ENCODE measurements around the gene BCL11A. TPM values are rescaled to one million over a fixed set of nuclear protein-coding genes. Genes with fewer than 3 reads are reported as not detected.

Gene BCL11A
- total and polyA plus RNA-seq, 2 donors from 2014 or later: 1.4 to 8.7 TPM

DNA sequence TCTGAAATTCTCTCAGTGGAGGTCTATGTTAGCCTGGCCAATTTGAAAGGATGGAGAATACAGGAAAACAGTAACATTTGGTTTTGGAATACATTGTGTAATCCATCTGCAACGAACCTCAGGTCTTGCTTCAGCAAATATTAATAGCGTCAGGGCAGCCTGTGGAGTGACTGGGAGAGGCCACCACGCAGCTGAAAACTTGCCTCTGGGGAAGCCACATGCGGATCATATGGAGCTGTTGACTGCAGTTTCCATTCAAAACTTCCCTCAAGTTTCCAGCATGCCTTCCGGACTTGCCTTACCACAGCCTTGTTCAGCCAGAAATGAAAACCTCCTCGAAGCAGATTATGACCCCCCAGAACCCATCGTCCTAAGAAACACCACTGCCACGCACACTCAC lies 25.7 kb downstream of the BCL11A start:
- Histone ChIP-seq H3K9ac (ENCODE audit: low read length in 3 of 3) (no peak overlapping the region), H3K36me3 (ENCODE audit: control insufficient read depth in 2 of 3, insufficient read depth in 3 of 3, low read length in 3 of 3) (no peaks in the 10 kb centered on the region), H3K9me3 (ENCODE audit: control insufficient read depth in 2 of 3, insufficient read depth in 1 of 3, low read length in 3 of 3) (no peaks in the 10 kb centered on the region), H3K27ac (ENCODE audit: low read depth in 2 of 2, low read length in 2 of 2) (no peak overlapping the region), H3K4me1 (ENCODE audit: control insufficient read depth in 2 of 3, insufficient read depth in 2 of 3, low read depth in 1 of 3, low read length in 3 of 3) (peaks cover 4 to 7% (median 5%) of the 10 kb centered on the region in 3 donors), H3K4me3 (ENCODE audit: low read length in 3 of 3) (no peak overlapping the region), H3K27me3 (ENCODE audit: control insufficient read depth, insufficient read depth, low read length) (no peaks in the 10 kb centered on the region)
- TF ChIP-seq, protein P1, sequence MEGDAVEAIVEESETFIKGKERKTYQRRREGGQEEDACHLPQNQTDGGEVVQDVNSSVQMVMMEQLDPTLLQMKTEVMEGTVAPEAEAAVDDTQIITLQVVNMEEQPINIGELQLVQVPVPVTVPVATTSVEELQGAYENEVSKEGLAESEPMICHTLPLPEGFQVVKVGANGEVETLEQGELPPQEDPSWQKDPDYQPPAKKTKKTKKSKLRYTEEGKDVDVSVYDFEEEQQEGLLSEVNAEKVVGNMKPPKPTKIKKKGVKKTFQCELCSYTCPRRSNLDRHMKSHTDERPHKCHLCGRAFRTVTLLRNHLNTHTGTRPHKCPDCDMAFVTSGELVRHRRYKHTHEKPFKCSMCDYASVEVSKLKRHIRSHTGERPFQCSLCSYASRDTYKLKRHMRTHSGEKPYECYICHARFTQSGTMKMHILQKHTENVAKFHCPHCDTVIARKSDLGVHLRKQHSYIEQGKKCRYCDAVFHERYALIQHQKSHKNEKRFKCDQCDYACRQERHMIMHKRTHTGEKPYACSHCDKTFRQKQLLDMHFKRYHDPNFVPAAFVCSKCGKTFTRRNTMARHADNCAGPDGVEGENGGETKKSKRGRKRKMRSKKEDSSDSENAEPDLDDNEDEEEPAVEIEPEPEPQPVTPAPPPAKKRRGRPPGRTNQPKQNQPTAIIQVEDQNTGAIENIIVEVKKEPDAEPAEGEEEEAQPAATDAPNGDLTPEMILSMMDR (IDR thresholded peaks at IDR 0.05; ENCODE audit: borderline replicate concordance, extremely low read depth, insufficient read depth): no peak
- intact Hi-C loops (cut with DNase I): no loop called here
- DNase-seq (no peak), FAIRE-seq (no peak)

DNA sequence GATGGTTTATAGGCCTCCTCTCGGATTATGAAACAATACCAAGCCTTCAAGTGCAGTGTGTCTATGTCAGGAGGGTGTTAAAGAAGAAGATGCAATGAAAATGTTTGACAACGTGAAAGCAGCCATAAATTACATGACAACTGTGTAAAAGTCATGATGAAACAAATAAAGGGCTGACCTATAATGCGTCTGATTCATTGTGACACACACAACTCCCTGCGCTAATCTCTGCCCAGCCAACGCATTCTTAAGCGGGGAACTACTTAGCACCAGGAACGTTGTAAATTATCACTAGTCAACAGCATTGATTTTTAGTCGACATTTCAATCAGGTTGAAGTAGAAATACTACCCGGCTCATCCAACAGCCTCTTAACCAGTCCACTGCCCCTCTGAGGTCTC lies 26.8 kb downstream of the BCL11A start:
- Histone ChIP-seq H3K36me3 (ENCODE audit: control insufficient read depth in 2 of 3, insufficient read depth in 3 of 3, low read length in 3 of 3) (no peaks in the 10 kb centered on the region), H3K9ac (ENCODE audit: low read length in 3 of 3) (no peak overlapping the region), H3K4me3 (ENCODE audit: low read length in 3 of 3) (no peak overlapping the region), H3K4me1 (ENCODE audit: control insufficient read depth in 2 of 3, insufficient read depth in 2 of 3, low read depth in 1 of 3, low read length in 3 of 3) (peaks cover 4 to 7% (median 5%) of the 10 kb centered on the region in 3 donors), H3K27me3 (ENCODE audit: control insufficient read depth, insufficient read depth, low read length) (no peaks in the 10 kb centered on the region), H3K9me3 (ENCODE audit: control insufficient read depth in 2 of 3, insufficient read depth in 1 of 3, low read length in 3 of 3) (no peaks in the 10 kb centered on the region), H3K27ac (ENCODE audit: low read depth in 2 of 2, low read length in 2 of 2) (no peak overlapping the region)
- FAIRE-seq: no peak
- TF ChIP-seq, protein P1 (IDR thresholded peaks at IDR 0.05; ENCODE audit: borderline replicate concordance, extremely low read depth, insufficient read depth): no peak
- intact Hi-C loops (cut with DNase I): no loop called here
- DNase-seq: no peak

DNA sequence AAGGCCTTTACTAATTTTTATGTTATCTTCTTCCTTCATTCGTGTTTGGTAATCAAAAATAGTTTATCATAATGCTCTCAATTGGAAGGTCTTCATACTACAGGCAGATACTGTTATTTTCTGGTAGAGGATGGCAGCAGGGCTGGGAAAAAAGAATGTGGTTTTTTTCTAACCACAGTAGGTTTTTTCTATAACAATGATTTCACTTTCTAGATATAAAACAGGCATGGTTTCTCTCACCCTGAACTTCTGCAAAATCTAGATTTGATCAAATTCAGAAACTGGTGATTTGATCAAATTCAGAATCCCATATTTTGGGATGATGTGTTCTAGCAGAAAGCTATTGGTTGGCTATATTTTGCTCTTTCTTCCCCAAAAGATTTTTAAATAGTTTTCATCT lies 27.6 kb downstream of the BCL11A start:
- Histone ChIP-seq H3K4me1 (ENCODE audit: control insufficient read depth in 2 of 3, insufficient read depth in 2 of 3, low read depth in 1 of 3, low read length in 3 of 3) (peaks cover 4 to 5% (median 5%) of the 10 kb centered on the region in 3 donors), H3K27me3 (ENCODE audit: control insufficient read depth, insufficient read depth, low read length) (no peaks in the 10 kb centered on the region), H3K9ac (ENCODE audit: low read length in 3 of 3) (no peak overlapping the region), H3K27ac (ENCODE audit: low read depth in 2 of 2, low read length in 2 of 2) (no peak overlapping the region), H3K4me3 (ENCODE audit: low read length in 3 of 3) (no peak overlapping the region), H3K9me3 (ENCODE audit: control insufficient read depth in 2 of 3, insufficient read depth in 1 of 3, low read length in 3 of 3) (no peaks in the 10 kb centered on the region), H3K36me3 (ENCODE audit: control insufficient read depth in 2 of 3, insufficient read depth in 3 of 3, low read length in 3 of 3) (no peaks in the 10 kb centered on the region)
- TF ChIP-seq, protein P1 (IDR thresholded peaks at IDR 0.05; ENCODE audit: borderline replicate concordance, extremely low read depth, insufficient read depth): no peak
- intact Hi-C loops (cut with DNase I): no loop called here
- no peak for DNase-seq
- no peak for FAIRE-seq

DNA sequence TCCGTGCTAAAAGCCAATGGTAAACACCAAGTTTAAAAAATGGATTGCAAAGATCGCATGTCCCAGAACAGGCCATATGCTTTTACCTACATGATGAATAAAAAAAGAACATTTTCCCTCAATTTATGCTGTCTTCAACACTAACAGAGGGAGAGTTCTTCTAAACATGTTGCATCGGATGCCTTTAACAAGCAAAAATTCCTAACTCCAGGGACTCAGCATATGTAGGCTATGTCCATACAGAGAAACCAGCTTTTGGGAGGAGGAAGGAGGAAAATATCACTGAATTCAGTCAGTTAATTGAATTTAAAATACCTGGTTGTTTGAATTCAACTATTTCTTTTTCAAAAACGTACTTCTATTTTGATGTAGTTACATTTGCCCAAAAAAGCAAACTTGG lies 28.6 kb downstream of the BCL11A start:
- FAIRE-seq (no peak), DNase-seq (no peak)
- TF ChIP-seq, protein P1 (IDR thresholded peaks at IDR 0.05; ENCODE audit: borderline replicate concordance, extremely low read depth, insufficient read depth): no peak
- Histone ChIP-seq H3K9ac (ENCODE audit: low read length in 3 of 3) (no peak overlapping the region), H3K27me3 (ENCODE audit: control insufficient read depth, insufficient read depth, low read length) (no peaks in the 10 kb centered on the region), H3K9me3 (ENCODE audit: control insufficient read depth in 2 of 3, insufficient read depth in 1 of 3, low read length in 3 of 3) (no peaks in the 10 kb centered on the region), H3K4me3 (ENCODE audit: low read length in 3 of 3) (no peak overlapping the region), H3K36me3 (ENCODE audit: control insufficient read depth in 2 of 3, insufficient read depth in 3 of 3, low read length in 3 of 3) (no peaks in the 10 kb centered on the region), H3K27ac (ENCODE audit: low read depth in 2 of 2, low read length in 2 of 2) (no peak overlapping the region), H3K4me1 (ENCODE audit: control insufficient read depth in 2 of 3, insufficient read depth in 2 of 3, low read depth in 1 of 3, low read length in 3 of 3) (peaks cover 1 to 3% (median 3%) of the 10 kb centered on the region in 3 donors)
- intact Hi-C loops (cut with DNase I): no loop called here

Measured in kidney (tissue), 14 donors.